Measurements from ENCODE around the gene TMPRSS6.

The TMPRSS6 gene

DNA sequence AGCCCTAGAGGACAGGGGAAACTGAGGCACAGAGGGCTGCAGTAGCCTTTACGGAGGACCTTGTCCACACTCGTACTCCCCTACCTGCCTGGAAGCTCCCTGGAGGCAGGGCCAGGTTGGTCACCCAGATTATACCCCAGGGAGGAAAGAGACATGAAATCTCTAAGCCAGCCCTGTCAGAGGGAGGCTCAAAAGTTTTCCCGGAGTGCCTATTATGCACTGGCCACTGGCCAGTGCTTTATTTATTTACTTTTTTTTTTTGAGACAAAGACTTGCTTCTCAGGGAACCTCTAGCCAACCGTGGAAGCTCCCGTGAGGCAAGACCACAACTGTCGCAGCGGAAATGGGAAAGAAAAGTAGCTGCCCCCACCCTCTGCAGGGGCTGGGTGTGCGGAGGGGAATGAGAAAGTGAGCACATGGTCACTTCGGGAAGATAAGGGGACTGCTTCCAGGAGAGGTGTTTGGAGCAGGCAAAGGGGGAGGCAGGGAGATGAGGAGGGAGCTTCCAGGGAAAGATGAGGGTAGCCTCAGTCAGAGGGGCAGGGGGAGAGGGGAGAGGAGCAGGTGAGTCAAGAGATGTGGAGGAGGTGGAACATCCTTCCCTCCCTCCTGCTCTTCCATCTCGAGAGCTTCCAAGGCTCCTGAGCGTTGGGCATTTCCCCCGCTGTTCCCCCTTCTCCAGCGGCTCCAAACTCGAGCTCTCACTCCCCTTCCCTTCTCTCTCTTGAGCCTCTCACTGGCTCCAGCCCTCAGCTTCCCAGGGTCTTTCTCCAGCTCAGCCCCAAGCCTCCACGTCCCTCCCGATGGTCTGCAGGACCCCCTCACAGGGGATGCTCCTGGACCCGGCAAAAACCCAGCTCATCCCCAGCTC is 35.9 kb upstream of the TMPRSS6 start:
- Histone ChIP-seq H3K9me3 (ENCODE audit: low read length) (no peaks in the 10 kb centered on the region), H3K9ac (ENCODE audit: low read length) (no peak overlapping the region), H3K79me2 (ENCODE audit: insufficient read depth, low read length) (no peaks in the 10 kb centered on the region), H3K27ac (ENCODE audit: low read depth, low read length, poor library complexity, severe bottlenecking) (no peak overlapping the region), H3K36me3 (ENCODE audit: insufficient read depth, low read length) (no peaks in the 10 kb centered on the region), H3K4me3 (ENCODE audit: low read depth, low read length, poor library complexity, severe bottlenecking) (no peak overlapping the region), H2AFZ (ENCODE audit: low read length) (no peak overlapping the region), H3F3A (ENCODE audit: insufficient read depth, low read length) (no peaks in the 10 kb centered on the region), H3K4me2 (ENCODE audit: low read length) (no peak overlapping the region), H3K9me2 (ENCODE audit: low read depth, low read length) (no peaks in the 10 kb centered on the region), H3K27me3 (ENCODE audit: insufficient read depth, low read length) (0 out of 2 replicates have a peak, but pooled peaks cover 5% of the 10 kb centered on the region), H3K4me1 (ENCODE audit: insufficient read depth, low read length, severe bottlenecking) (no peaks in the 10 kb centered on the region), H4K20me1 (ENCODE audit: insufficient read depth, low read length) (no peaks in the 10 kb centered on the region)
- TF ChIP-seq EZH2 (IDR thresholded peaks at IDR 0.05; ENCODE audit: borderline replicate concordance, low read length) (no peak), CTCF (IDR thresholded peaks at IDR 0.05; ENCODE audit: low read length) (no peak)

- no peak overlapping the region for H3K27ac ChIP-seq (ENCODE audit: low read depth, low read length, poor library complexity, severe bottlenecking)
- H3K9me2 ChIP-seq (ENCODE audit: low read depth, low read length) = no peaks in the 10 kb centered on the region
- H3K4me1 ChIP-seq (ENCODE audit: insufficient read depth, low read length, severe bottlenecking) = no peaks in the 10 kb centered on the region
- no peaks in the 10 kb centered on the region for H3K9me3 ChIP-seq (ENCODE audit: low read length)
- H3K4me3 ChIP-seq (ENCODE audit: low read depth, low read length, poor library complexity, severe bottlenecking) = no peak overlapping the region
- no peaks in the 10 kb centered on the region for H4K20me1 ChIP-seq (ENCODE audit: insufficient read depth, low read length)
- H3K27me3 ChIP-seq (ENCODE audit: insufficient read depth, low read length) = 0 out of 2 replicates have a peak, but pooled peaks cover 5% of the 10 kb centered on the region
- H3K9ac ChIP-seq (ENCODE audit: low read length) = no peak overlapping the region
- no peaks in the 10 kb centered on the region for H3K36me3 ChIP-seq (ENCODE audit: insufficient read depth, low read length)
- TF ChIP-seq EZH2 (IDR thresholded peaks at IDR 0.05; ENCODE audit: borderline replicate concordance, low read length) (no peak), CTCF (IDR thresholded peaks at IDR 0.05; ENCODE audit: low read length) (no peak)
- H3F3A ChIP-seq (ENCODE audit: insufficient read depth, low read length) = no peaks in the 10 kb centered on the region
- no peaks in the 10 kb centered on the region for H3K79me2 ChIP-seq (ENCODE audit: insufficient read depth, low read length)
- H3K4me2 ChIP-seq (ENCODE audit: low read length) = no peak overlapping the region
- no peak overlapping the region for H2AFZ ChIP-seq (ENCODE audit: low read length)
Observed at GRCh38 chr22:37144180-37144554, 34.7 kb upstream of the TMPRSS6 start.

GRCh38 chr22:37141971-37142370 is 32.5 kb upstream of the TMPRSS6 start:
- Histone ChIP-seq H3K4me1 (ENCODE audit: insufficient read depth, low read length, severe bottlenecking) (no peaks in the 10 kb centered on the region), H3K9ac (ENCODE audit: low read length) (no peak overlapping the region)

More at GRCh38 chr22:37141971-37142370, 32.5 kb upstream of the TMPRSS6 start:
- no peaks in the 10 kb centered on the region for H3K36me3 ChIP-seq (ENCODE audit: insufficient read depth, low read length)
- no peak overlapping the region for H3K4me3 ChIP-seq (ENCODE audit: low read depth, low read length, poor library complexity, severe bottlenecking)
- no peak overlapping the region for H3K4me2 ChIP-seq (ENCODE audit: low read length)
- no peaks in the 10 kb centered on the region for H3F3A ChIP-seq (ENCODE audit: insufficient read depth, low read length)
- H3K27me3 ChIP-seq (ENCODE audit: insufficient read depth, low read length) = peaks cover 10% of the 10 kb centered on the region; the same call in 1 of the 2 replicates
- H4K20me1 ChIP-seq (ENCODE audit: insufficient read depth, low read length) = no peaks in the 10 kb centered on the region
- no peak overlapping the region for H3K27ac ChIP-seq (ENCODE audit: low read depth, low read length, poor library complexity, severe bottlenecking)
- H3K9me2 ChIP-seq (ENCODE audit: low read depth, low read length) = no peaks in the 10 kb centered on the region
- H3K9me3 ChIP-seq (ENCODE audit: low read length) = no peaks in the 10 kb centered on the region
- H2AFZ ChIP-seq (ENCODE audit: low read length) = no peak overlapping the region
- no peaks in the 10 kb centered on the region for H3K79me2 ChIP-seq (ENCODE audit: insufficient read depth, low read length)
- TF ChIP-seq CTCF (IDR thresholded peaks at IDR 0.05; ENCODE audit: low read length) = no peak
- TF ChIP-seq EZH2 (IDR thresholded peaks at IDR 0.05; ENCODE audit: borderline replicate concordance, low read length) = no peak
